ENCODE data around the gene CD96. TPM values are rescaled to one million over a fixed set of nuclear protein-coding genes. Genes with fewer than 3 reads are reported as not detected.

CD96 gene
- polyA plus RNA-seq: under 1 TPM; 0.88 to 0.94 TPM

DNA sequence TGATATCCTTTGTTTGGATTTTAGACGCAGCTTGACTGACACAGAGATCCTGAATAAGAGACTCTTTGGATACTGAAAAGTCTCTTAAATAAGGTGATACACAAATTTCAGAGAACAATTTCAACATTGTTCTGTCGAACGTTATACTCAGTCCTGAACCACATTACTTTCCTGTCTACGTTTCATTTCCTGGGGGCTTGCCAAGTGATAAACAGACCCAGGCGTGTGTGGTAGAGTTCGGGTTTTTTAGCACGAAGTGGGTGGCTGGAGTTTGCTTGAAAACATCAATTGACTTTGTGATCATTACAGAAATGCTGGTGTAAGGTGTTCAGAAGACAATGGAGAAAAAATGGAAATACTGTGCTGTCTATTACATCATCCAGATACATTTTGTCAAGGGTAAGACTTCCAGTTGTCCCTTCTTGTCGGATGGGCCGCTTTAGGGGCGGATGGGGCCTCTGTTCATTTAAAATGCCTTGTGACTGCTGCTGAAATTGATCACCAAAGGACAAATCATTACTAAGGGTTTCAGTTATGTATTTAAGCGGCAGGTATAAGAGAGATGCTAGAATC, at the start of gene CD96:
Gene CD96, plus strand, starts transcription at position 287 of the 573 bp plus-strand sequence. Its CDS starts 52 bp downstream, at position 339.
- 41 to 45% methylated on average over 11 of the region's 11 CpGs for WGBS, 2 donors
- peak within 1 kb of the TSS in 1 of 2 donors; percentile 49 for H3K27ac ChIP-seq (ENCODE audit: low read depth in 2 of 2, low read length in 1 of 2)
- no peaks in the 10 kb centered on the region for H3K27me3 ChIP-seq (ENCODE audit: control insufficient read depth in 1 of 2, insufficient read depth in 2 of 2, low read length in 2 of 2)
- H3K9me3 ChIP-seq (ENCODE audit: control insufficient read depth in 2 of 2, insufficient read depth in 1 of 2, low read depth in 1 of 2, low read length in 1 of 2): no peaks in the 10 kb centered on the region
- no peaks in the 10 kb centered on the region for H3K4me1 ChIP-seq (ENCODE audit: control insufficient read depth in 2 of 2, insufficient read depth in 2 of 2, low read length in 1 of 2)
- no peaks in the 10 kb centered on the region for H3K36me3 ChIP-seq (ENCODE audit: control insufficient read depth in 2 of 2, insufficient read depth in 2 of 2, low read length in 1 of 2)
- peak within 1 kb of the TSS; percentile 15 to 22 for H3K4me3 ChIP-seq (ENCODE audit: low read depth in 1 of 2, low read length in 2 of 2)

- H3K4me1 ChIP-seq (ENCODE audit: control insufficient read depth in 2 of 2, insufficient read depth in 2 of 2, low read length in 1 of 2): no peaks in the 10 kb centered on the region
- no peak overlapping the region for H3K27ac ChIP-seq (ENCODE audit: low read depth in 2 of 2, low read length in 1 of 2)
- H3K9me3 ChIP-seq (ENCODE audit: control insufficient read depth in 2 of 2, insufficient read depth in 1 of 2, low read depth in 1 of 2, low read length in 1 of 2): no peaks in the 10 kb centered on the region
- H3K4me3 ChIP-seq (ENCODE audit: low read depth in 1 of 2, low read length in 2 of 2): no peak overlapping the region
- no peaks in the 10 kb centered on the region for H3K36me3 ChIP-seq (ENCODE audit: control insufficient read depth in 2 of 2, insufficient read depth in 2 of 2, low read length in 1 of 2)
- H3K27me3 ChIP-seq (ENCODE audit: control insufficient read depth in 1 of 2, insufficient read depth in 2 of 2, low read length in 2 of 2): no peaks in the 10 kb centered on the region
Observed at GRCh38 chr3:111493276-111493675, 48.7 kb upstream of the CD96 start.

- Histone ChIP-seq H3K27me3 (ENCODE audit: control insufficient read depth in 1 of 2, insufficient read depth in 2 of 2, low read length in 2 of 2) (no peaks in the 10 kb centered on the region), H3K9me3 (ENCODE audit: control insufficient read depth in 2 of 2, insufficient read depth in 1 of 2, low read depth in 1 of 2, low read length in 1 of 2) (no peaks in the 10 kb centered on the region), H3K4me1 (ENCODE audit: control insufficient read depth in 2 of 2, insufficient read depth in 2 of 2, low read length in 1 of 2) (no peaks in the 10 kb centered on the region), H3K36me3 (ENCODE audit: control insufficient read depth in 2 of 2, insufficient read depth in 2 of 2, low read length in 1 of 2) (no peaks in the 10 kb centered on the region), H3K27ac (ENCODE audit: low read depth in 2 of 2, low read length in 1 of 2) (no peak overlapping the region), H3K4me3 (ENCODE audit: low read depth in 1 of 2, low read length in 2 of 2) (no peak overlapping the region)
- 89 to 94% methylated on average over 14 of the region's 14 CpGs for WGBS, 2 donors
Observed at GRCh38 chr3:111496894-111497559, 45.0 kb upstream of the CD96 start.

DNA sequence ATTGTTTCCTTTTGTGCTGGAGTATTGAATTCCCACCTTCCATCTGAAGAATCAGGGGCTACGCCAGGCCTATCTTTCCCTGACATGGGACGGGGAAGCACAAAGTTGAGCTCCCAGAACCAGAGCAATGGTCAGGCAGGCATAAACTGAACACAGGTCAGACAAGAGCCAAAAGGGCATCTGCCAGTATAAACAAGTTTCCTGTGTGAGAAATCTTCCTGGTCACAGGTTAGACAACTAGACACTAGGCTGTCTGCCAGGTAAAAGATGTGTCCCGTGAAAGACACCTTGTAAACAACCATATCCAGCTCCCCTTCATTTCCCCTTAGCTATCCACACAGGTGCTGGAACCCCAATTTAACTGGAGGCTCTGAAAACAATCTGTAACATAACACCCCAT, 44.0 kb upstream of the CD96 start:
- Histone ChIP-seq H3K36me3 (ENCODE audit: control insufficient read depth in 2 of 2, insufficient read depth in 2 of 2, low read length in 1 of 2) (no peaks in the 10 kb centered on the region), H3K27ac (ENCODE audit: low read depth in 2 of 2, low read length in 1 of 2) (no peak overlapping the region), H3K27me3 (ENCODE audit: control insufficient read depth in 1 of 2, insufficient read depth in 2 of 2, low read length in 2 of 2) (no peaks in the 10 kb centered on the region), H3K9me3 (ENCODE audit: control insufficient read depth in 2 of 2, insufficient read depth in 1 of 2, low read depth in 1 of 2, low read length in 1 of 2) (no peaks in the 10 kb centered on the region), H3K4me1 (ENCODE audit: control insufficient read depth in 2 of 2, insufficient read depth in 2 of 2, low read length in 1 of 2) (no peaks in the 10 kb centered on the region), H3K4me3 (ENCODE audit: low read depth in 1 of 2, low read length in 2 of 2) (no peak overlapping the region)
- 64 to 71% methylated on average over 3 of the region's 3 CpGs for WGBS, 2 donors

- 83 to 84% methylated on average over 1 of the region's 1 CpG for WGBS, 2 donors
Observed at GRCh38 chr3:111506435-111506834, 35.6 kb upstream of the CD96 start.

DNA sequence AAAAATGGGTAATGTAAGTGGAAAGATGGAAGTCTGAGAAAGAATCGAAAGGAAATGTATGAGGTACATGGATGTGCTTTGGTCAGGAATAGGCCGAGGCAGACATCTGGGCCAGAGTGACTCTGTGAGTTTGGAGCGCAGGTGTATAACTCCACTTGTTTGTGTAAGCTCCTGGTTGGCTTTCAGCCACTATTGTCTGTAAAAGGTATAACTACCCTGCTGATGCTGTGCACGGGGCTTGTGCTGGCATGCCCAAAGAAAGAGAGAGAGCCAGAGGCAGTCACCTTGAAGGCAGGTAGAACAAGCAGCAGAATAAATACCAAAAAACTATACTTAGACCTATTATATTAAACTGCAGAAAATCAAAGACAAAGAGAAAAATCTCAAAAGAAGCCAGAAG, 32.7 kb upstream of the CD96 start:
- no peaks in the 10 kb centered on the region for H3K9me3 ChIP-seq (ENCODE audit: control insufficient read depth in 2 of 2, insufficient read depth in 1 of 2, low read depth in 1 of 2, low read length in 1 of 2)
- no peaks in the 10 kb centered on the region for H3K36me3 ChIP-seq (ENCODE audit: control insufficient read depth in 2 of 2, insufficient read depth in 2 of 2, low read length in 1 of 2)
- no peak overlapping the region for H3K27ac ChIP-seq (ENCODE audit: low read depth in 2 of 2, low read length in 1 of 2)
- no peaks in the 10 kb centered on the region for H3K4me1 ChIP-seq (ENCODE audit: control insufficient read depth in 2 of 2, insufficient read depth in 2 of 2, low read length in 1 of 2)
- WGBS, 2 donors: 83 to 87% methylated on average over 4 of the region's 4 CpGs
- no peaks in the 10 kb centered on the region for H3K27me3 ChIP-seq (ENCODE audit: control insufficient read depth in 1 of 2, insufficient read depth in 2 of 2, low read length in 2 of 2)
- H3K4me3 ChIP-seq (ENCODE audit: low read depth in 1 of 2, low read length in 2 of 2): no peak overlapping the region

More at GRCh38 chr3:111506435-111506834, 35.6 kb upstream of the CD96 start:
- H3K36me3 ChIP-seq (ENCODE audit: control insufficient read depth in 2 of 2, insufficient read depth in 2 of 2, low read length in 1 of 2): no peaks in the 10 kb centered on the region
- no peak overlapping the region for H3K27ac ChIP-seq (ENCODE audit: low read depth in 2 of 2, low read length in 1 of 2)
- H3K4me3 ChIP-seq (ENCODE audit: low read depth in 1 of 2, low read length in 2 of 2): no peak overlapping the region
- H3K27me3 ChIP-seq (ENCODE audit: control insufficient read depth in 1 of 2, insufficient read depth in 2 of 2, low read length in 2 of 2): no peaks in the 10 kb centered on the region
- H3K4me1 ChIP-seq (ENCODE audit: control insufficient read depth in 2 of 2, insufficient read depth in 2 of 2, low read length in 1 of 2): no peaks in the 10 kb centered on the region
- no peaks in the 10 kb centered on the region for H3K9me3 ChIP-seq (ENCODE audit: control insufficient read depth in 2 of 2, insufficient read depth in 1 of 2, low read depth in 1 of 2, low read length in 1 of 2)

- Histone ChIP-seq H3K4me1 (ENCODE audit: control insufficient read depth in 2 of 2, insufficient read depth in 2 of 2, low read length in 1 of 2) (no peaks in the 10 kb centered on the region), H3K9me3 (ENCODE audit: control insufficient read depth in 2 of 2, insufficient read depth in 1 of 2, low read depth in 1 of 2, low read length in 1 of 2) (no peaks in the 10 kb centered on the region), H3K27me3 (ENCODE audit: control insufficient read depth in 1 of 2, insufficient read depth in 2 of 2, low read length in 2 of 2) (no peaks in the 10 kb centered on the region), H3K27ac (ENCODE audit: low read depth in 2 of 2, low read length in 1 of 2) (no peak overlapping the region), H3K4me3 (ENCODE audit: low read depth in 1 of 2, low read length in 2 of 2) (no peak overlapping the region), H3K36me3 (ENCODE audit: control insufficient read depth in 2 of 2, insufficient read depth in 2 of 2, low read length in 1 of 2) (no peaks in the 10 kb centered on the region)
- 50 to 63% methylated on average over 4 of the region's 4 CpGs for WGBS, 2 donors
Observed at GRCh38 chr3:111517801-111518200, 24.2 kb upstream of the CD96 start.

- Histone ChIP-seq H3K4me1 (ENCODE audit: control insufficient read depth in 2 of 2, insufficient read depth in 2 of 2, low read length in 1 of 2) (no peaks in the 10 kb centered on the region), H3K27me3 (ENCODE audit: control insufficient read depth in 1 of 2, insufficient read depth in 2 of 2, low read length in 2 of 2) (no peaks in the 10 kb centered on the region), H3K9me3 (ENCODE audit: control insufficient read depth in 2 of 2, insufficient read depth in 1 of 2, low read depth in 1 of 2, low read length in 1 of 2) (no peaks in the 10 kb centered on the region), H3K27ac (ENCODE audit: low read depth in 2 of 2, low read length in 1 of 2) (no peak overlapping the region), H3K4me3 (ENCODE audit: low read depth in 1 of 2, low read length in 2 of 2) (no peak overlapping the region), H3K36me3 (ENCODE audit: control insufficient read depth in 2 of 2, insufficient read depth in 2 of 2, low read length in 1 of 2) (no peaks in the 10 kb centered on the region)
- WGBS, 2 donors: 61 to 73% methylated on average over 6 of the region's 6 CpGs
Observed at GRCh38 chr3:111519178-111519855, 22.7 kb upstream of the CD96 start.

GRCh38 chr3:111521891-111522290, 20.1 kb upstream of the CD96 start:
- Histone ChIP-seq H3K27me3 (ENCODE audit: control insufficient read depth in 1 of 2, insufficient read depth in 2 of 2, low read length in 2 of 2) (no peaks in the 10 kb centered on the region), H3K27ac (ENCODE audit: low read depth in 2 of 2, low read length in 1 of 2) (no peak overlapping the region), H3K9me3 (ENCODE audit: control insufficient read depth in 2 of 2, insufficient read depth in 1 of 2, low read depth in 1 of 2, low read length in 1 of 2) (no peaks in the 10 kb centered on the region), H3K4me1 (ENCODE audit: control insufficient read depth in 2 of 2, insufficient read depth in 2 of 2, low read length in 1 of 2) (no peaks in the 10 kb centered on the region), H3K4me3 (ENCODE audit: low read depth in 1 of 2, low read length in 2 of 2) (no peak overlapping the region), H3K36me3 (ENCODE audit: control insufficient read depth in 2 of 2, insufficient read depth in 2 of 2, low read length in 1 of 2) (no peaks in the 10 kb centered on the region)
- 68 to 70% methylated on average over 3 of the region's 3 CpGs for WGBS, 2 donors

All from esophagus (tissue), 2 donors.